Measurements from ENCODE around the gene CFAP92.

DNA sequence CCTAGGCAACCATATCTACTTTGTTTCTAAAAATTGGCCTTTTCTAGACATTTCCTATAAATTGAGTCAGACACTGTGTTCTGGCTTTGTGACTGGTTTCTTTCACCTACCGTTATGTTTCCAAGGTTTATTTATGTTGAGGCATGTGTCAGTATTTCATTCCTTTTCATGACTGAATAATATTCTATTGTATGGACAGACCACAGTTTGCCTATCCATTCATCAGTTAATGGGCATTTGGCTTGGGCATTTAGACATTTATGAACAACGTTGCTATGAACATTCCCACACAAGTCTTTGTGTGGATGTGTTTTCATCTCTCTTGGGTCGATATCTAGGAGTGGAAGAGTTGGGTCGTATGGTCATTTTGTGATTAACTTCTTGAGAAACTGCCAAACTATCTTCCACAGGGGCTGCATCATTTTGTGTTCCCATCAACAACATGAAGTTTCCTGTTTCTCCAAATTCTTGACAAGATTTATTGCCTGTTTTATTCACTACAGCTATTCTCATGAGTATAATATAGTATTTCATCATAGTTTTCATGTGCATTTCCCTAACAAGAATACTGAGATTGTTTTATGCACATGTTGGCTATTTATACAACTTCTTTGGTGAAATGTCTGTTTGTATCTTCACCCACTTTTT lies 3.7 kb upstream of the CFAP92 start:
- TF ChIP-seq, protein P1, sequence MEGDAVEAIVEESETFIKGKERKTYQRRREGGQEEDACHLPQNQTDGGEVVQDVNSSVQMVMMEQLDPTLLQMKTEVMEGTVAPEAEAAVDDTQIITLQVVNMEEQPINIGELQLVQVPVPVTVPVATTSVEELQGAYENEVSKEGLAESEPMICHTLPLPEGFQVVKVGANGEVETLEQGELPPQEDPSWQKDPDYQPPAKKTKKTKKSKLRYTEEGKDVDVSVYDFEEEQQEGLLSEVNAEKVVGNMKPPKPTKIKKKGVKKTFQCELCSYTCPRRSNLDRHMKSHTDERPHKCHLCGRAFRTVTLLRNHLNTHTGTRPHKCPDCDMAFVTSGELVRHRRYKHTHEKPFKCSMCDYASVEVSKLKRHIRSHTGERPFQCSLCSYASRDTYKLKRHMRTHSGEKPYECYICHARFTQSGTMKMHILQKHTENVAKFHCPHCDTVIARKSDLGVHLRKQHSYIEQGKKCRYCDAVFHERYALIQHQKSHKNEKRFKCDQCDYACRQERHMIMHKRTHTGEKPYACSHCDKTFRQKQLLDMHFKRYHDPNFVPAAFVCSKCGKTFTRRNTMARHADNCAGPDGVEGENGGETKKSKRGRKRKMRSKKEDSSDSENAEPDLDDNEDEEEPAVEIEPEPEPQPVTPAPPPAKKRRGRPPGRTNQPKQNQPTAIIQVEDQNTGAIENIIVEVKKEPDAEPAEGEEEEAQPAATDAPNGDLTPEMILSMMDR (conservative IDR thresholded peaks at IDR 0.05; ENCODE audit: low read depth, low read length): no peak
- no peak for TF ChIP-seq EZH2 (IDR thresholded peaks at IDR 0.05; ENCODE audit: low read length, unreplicated experiment)
